NCI-H2081 treated with DMSO at 0.1 percent for 48 hours (cell line): ENCODE measurements around the gene ARL4C.

Experiments used
- DNase-seq: peaks from one replicate; lab custom pipeline; 2025; lab: John Stamatoyannopoulos, UW

ARL4C gene

GRCh38 chr2:234447189-234447588, 49.7 kb downstream of the ARL4C start:
- DNase-seq = no peak

GRCh38 chr2:234446404-234447076, 50.3 kb downstream of the ARL4C start:
- DNase-seq = no peak

- DNase-seq = no peak
These were observed 52.0 kb downstream of the ARL4C start for GRCh38 chr2:234444893-234445292.

GRCh38 chr2:234444242-234444730, 52.6 kb downstream of the ARL4C start:
- no peak for DNase-seq
